Measurements from ENCODE around the gene PSPC1.

DNA sequence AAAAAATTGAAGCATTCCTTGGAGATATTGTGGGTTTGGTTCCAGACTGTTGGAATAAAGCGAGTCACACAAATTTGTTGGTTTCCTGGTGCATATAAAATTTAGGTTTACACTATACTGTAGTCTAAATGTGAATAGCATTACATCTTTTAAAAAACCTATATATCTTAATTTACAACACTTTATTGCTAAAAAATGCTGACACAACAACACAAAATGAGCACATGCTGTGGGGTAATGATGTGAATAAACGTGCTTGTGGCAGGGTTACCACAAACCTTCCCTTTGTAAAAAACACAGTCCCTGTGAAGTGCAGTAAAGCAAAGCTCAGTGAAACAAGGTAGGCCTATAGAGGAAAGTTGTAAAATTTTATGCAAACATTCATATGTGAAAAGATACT lies 121.6 kb downstream of the PSPC1 start:
- TF ChIP-seq, protein P1, sequence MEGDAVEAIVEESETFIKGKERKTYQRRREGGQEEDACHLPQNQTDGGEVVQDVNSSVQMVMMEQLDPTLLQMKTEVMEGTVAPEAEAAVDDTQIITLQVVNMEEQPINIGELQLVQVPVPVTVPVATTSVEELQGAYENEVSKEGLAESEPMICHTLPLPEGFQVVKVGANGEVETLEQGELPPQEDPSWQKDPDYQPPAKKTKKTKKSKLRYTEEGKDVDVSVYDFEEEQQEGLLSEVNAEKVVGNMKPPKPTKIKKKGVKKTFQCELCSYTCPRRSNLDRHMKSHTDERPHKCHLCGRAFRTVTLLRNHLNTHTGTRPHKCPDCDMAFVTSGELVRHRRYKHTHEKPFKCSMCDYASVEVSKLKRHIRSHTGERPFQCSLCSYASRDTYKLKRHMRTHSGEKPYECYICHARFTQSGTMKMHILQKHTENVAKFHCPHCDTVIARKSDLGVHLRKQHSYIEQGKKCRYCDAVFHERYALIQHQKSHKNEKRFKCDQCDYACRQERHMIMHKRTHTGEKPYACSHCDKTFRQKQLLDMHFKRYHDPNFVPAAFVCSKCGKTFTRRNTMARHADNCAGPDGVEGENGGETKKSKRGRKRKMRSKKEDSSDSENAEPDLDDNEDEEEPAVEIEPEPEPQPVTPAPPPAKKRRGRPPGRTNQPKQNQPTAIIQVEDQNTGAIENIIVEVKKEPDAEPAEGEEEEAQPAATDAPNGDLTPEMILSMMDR (IDR thresholded peaks at IDR 0.05) = no peak
- no peak for TF ChIP-seq POLR2A (IDR thresholded peaks at IDR 0.05)
- TF ChIP-seq EP300 (IDR thresholded peaks at IDR 0.05) = no peak
